PC-9 (cell line): Measurements from ENCODE around the gene NEK7.

Experiments
- CTCF ChIP-seq: fragments of 200-600 bp; sonication (generic); conservative IDR thresholded peaks from 2 replicates; pipeline ENCODE4 v1.6.1; 2017; ENCODE audit warnings: mixed run types, antibody characterized with exemption, mild to moderate bottlenecking, moderate library complexity
- EZH2 ChIP-seq: fragments of 200-600 bp; sonication (generic); IDR thresholded peaks from 2 replicates; pipeline ENCODE4 v1.8.0; 2017; ENCODE audit warnings: antibody characterized with exemption, low read depth

DNA sequence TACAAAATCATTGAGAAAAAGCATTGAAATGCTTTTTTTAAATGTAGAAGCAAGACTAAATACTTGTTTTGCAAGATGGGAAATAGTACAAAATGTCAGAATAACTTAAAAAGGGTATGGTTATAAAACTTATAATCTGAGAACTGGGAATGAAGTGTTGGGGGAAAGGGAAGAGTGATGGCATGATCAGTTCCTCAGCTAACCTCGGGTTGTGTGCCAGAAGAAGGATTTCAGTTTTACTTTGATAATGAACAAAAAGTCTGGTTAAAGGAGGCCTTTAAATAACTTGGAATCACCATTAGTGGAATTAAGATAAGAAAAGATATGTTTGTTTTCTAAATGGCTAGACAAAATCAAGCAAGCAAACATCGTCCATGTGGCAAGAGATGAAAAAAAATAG is 20.7 kb downstream of the NEK7 start:
- TF ChIP-seq EZH2 (no peak), CTCF (no peak)
